H7 (cell line): ENCODE data around the gene SH3D19. TPM values are rescaled to one million over a fixed set of nuclear protein-coding genes. Genes with fewer than 3 reads are reported as not detected.

Source experiments
- DNase-seq: peaks from one replicate; pipeline ENCODE4 v3.0.0; 2012
- H3K27me3 ChIP-seq: 2 replicates; pipeline ENCODE4 v1.6.0; 2011; ENCODE audit warnings: mild to moderate bottlenecking, low read length; ENCODE audit not compliant: control insufficient read depth, insufficient read depth
- H3K36me3 ChIP-seq: replicated peaks from 2 replicates; pipeline ENCODE4 v1.5.1; 2011; ENCODE audit warnings: low read length; ENCODE audit not compliant: control insufficient read depth, insufficient read depth
- H3K4me3 ChIP-seq: 2 replicates; pipeline ENCODE4 v1.5.1; 2011; ENCODE audit warnings: low read depth, mild to moderate bottlenecking, control low read depth, low read length, moderate library complexity; ENCODE audit not compliant: insufficient read depth
- total RNA-seq: library from RNA; depleted of rRNA; stranded (reverse); fragments of >200 nt; shearing (Covaris generic); gene quantifications from 2 replicates; pipeline ENCODE4 v1.2.3, GENCODE V29; 2014

SH3D19 gene
- total RNA-seq, 1 experiment from 2014 or later, result 24.8 TPM

GRCh38 chr4:151165205-151166000, 160.0 kb downstream of the SH3D19 start:
- peaks cover 3% of the 10 kb centered on the region for H3K36me3 ChIP-seq
- no peak for DNase-seq
- H3K27me3 ChIP-seq, result no peaks in the 10 kb centered on the region
- H3K4me3 ChIP-seq, result no peak overlapping the region

GRCh38 chr4:151163855-151164254, 161.6 kb downstream of the SH3D19 start:
- H3K27me3 ChIP-seq, result no peaks in the 10 kb centered on the region
- H3K4me3 ChIP-seq, result no peak overlapping the region

DNA sequence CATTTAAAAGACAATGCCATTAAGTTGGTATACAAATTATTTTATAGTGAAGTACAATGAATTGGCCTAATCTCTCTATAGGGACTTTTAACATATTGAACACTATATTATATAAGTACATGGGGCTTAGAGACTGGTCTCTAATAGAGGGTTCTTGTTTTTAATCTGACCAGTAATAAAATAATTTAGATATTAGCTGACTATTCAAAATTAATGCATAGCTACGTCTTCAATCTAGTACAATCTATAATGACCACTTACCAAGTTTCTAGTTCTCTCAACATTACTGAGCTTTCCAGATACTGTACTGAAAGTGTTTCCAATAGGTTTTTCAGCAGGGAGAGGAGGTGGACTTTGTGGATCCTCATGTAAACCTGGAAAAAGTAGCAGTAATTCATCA, 166.4 kb downstream of the SH3D19 start:
- no peak overlapping the region for H3K4me3 ChIP-seq
- DNase-seq, result no peak
- H3K27me3 ChIP-seq, result no peaks in the 10 kb centered on the region
- H3K36me3 ChIP-seq, result peaks cover 2% of the 10 kb centered on the region; the same call in 1 of the 2 replicates

More at GRCh38 chr4:151163855-151164254, 161.6 kb downstream of the SH3D19 start:
- no peak for DNase-seq
- H3K36me3 ChIP-seq, result peaks cover 3% of the 10 kb centered on the region

- DNase-seq, result no peak
- H3K4me3 ChIP-seq, result no peak overlapping the region
- H3K27me3 ChIP-seq, result no peaks in the 10 kb centered on the region
- no peaks in the 10 kb centered on the region; the same call in 1 of the 2 replicates for H3K36me3 ChIP-seq
Observed at GRCh38 chr4:151157543-151157942, 167.9 kb downstream of the SH3D19 start.

DNA sequence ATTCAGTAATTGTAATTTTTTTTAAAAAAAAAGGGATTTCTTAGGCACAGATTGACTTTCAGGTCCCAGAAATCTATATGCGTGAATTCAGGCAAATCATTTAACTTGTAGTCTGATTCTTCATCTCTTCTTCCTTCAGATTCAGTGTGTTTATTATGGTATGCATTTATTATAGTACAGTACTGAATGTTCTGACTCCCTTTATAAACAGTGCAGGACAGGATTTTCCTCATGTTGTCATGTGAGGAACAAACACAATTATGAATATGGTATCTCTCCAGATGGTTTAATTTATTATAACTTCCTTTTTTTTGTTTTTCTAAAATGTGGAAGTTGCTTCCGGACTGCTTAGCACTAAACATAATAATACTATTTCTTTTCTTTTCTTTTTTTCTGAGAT, 171.8 kb downstream of the SH3D19 start:
- no peaks in the 10 kb centered on the region; the same call in none of the 2 replicates for H3K36me3 ChIP-seq
- no peak for DNase-seq
- H3K27me3 ChIP-seq, result no peaks in the 10 kb centered on the region
- H3K4me3 ChIP-seq, result no peak overlapping the region

DNA sequence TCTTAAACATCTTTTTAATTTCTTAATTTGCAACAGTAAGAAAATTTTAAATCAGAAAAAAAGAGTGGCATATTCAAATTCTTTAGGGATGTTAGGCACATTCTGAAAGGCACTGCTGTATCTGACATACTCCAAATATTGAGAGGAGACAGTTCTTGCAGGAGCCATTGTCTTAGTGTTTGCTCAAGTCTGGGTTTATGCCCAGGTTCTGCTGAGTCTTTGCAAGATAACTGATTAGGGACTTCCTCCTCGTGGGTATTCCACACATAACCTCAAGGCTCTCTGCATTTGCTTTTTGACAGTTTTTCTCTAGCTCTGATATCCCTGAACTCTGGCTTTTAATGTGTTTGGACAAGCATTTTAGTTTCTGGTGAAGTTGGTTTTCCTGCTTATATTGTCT, 173.4 kb downstream of the SH3D19 start:
- H3K27me3 ChIP-seq, result no peaks in the 10 kb centered on the region
- H3K36me3 ChIP-seq, result no peaks in the 10 kb centered on the region; the same call in none of the 2 replicates
- no peak for DNase-seq
- H3K4me3 ChIP-seq, result no peak overlapping the region

DNA sequence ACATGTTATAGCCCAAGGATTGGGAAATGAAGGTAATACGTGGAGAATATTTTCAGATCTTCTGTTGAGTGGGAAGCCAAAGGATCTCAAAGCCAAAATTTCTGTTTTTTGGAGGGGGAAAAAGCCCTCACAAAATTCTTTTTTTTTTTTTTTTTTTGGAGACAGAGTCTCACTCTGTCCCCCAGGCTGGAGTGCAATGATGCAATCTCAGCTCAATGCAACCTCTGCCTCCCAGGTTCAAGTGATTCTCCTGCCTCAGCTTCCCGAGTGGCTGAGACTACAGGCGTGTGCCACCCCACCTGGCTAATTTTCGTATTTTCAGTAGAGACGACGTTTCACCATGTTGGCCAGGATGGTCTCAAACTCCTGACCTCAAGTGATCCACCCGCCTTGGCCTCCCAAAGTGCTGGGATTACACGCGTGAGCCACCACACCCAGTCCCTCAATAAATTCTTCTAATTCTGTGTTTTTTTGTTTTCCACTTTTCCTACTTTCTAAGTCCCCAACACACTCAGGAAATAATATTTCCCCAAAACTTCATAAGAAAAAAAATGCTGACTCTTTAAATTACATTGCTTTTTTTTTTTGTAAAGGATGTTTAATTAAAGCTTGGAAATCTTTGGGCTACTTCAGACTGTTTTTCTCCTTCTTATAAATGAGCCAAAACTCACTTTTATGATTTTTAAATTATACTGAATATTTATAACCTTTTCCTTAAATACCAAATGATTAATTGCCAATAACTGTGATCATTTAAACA, 174.4 kb downstream of the SH3D19 start:
- Histone ChIP-seq H3K4me3 (no peak overlapping the region), H3K36me3 (no peaks in the 10 kb centered on the region; the same call in none of the 2 replicates), H3K27me3 (no peaks in the 10 kb centered on the region)
- DNase-seq, result no peak

- H3K36me3 ChIP-seq, result peaks cover 6% of the 10 kb centered on the region
- no peaks in the 10 kb centered on the region for H3K27me3 ChIP-seq
- no peak for DNase-seq
- no peak overlapping the region for H3K4me3 ChIP-seq
Observed at GRCh38 chr4:151148261-151148660, 177.1 kb downstream of the SH3D19 start.

- no peak for DNase-seq
- peaks cover 8% of the 10 kb centered on the region for H3K36me3 ChIP-seq
- no peak overlapping the region for H3K4me3 ChIP-seq
Observed at GRCh38 chr4:151147000-151147399, 178.4 kb downstream of the SH3D19 start.

GRCh38 chr4:151144329-151145072, 180.9 kb downstream of the SH3D19 start:
- Histone ChIP-seq H3K27me3 (no peaks in the 10 kb centered on the region), H3K4me3 (no peak overlapping the region), H3K36me3 (peaks cover 9% of the 10 kb centered on the region)
- no peak for DNase-seq

More at GRCh38 chr4:151147000-151147399, 178.4 kb downstream of the SH3D19 start:
- H3K27me3 ChIP-seq, result no peaks in the 10 kb centered on the region

GRCh38 chr4:151143811-151144210, 181.6 kb downstream of the SH3D19 start:
- DNase-seq, result no peak
- Histone ChIP-seq H3K4me3 (no peak overlapping the region), H3K27me3 (no peaks in the 10 kb centered on the region), H3K36me3 (peaks cover 11% of the 10 kb centered on the region)

- Histone ChIP-seq H3K4me3 (no peak overlapping the region), H3K36me3 (peaks cover 11% of the 10 kb centered on the region), H3K27me3 (no peaks in the 10 kb centered on the region)
- no peak for DNase-seq
Observed at GRCh38 chr4:151143162-151143561, 182.2 kb downstream of the SH3D19 start.

DNA sequence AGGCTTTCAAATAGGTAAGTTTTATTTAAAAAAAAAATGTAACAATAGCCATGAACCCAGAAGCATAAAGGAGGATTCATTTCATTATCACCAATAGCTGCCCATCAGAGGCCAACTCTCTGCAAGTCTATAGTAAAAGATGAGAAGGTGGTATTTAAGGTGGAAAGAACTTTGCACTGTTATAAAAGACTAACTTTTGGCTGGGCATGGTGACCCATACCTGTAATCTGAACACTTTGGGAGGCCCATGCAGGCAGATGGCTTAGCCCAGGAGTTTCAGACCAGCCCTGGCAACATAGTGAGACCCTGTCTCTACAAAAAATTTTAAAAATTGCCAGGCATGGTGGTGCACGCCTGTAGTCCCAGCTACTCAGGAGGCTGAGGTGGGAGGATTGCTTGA, 182.6 kb downstream of the SH3D19 start:
- peaks cover 11% of the 10 kb centered on the region for H3K36me3 ChIP-seq
- H3K4me3 ChIP-seq, result no peak overlapping the region
- no peak for DNase-seq
- H3K27me3 ChIP-seq, result no peaks in the 10 kb centered on the region

DNA sequence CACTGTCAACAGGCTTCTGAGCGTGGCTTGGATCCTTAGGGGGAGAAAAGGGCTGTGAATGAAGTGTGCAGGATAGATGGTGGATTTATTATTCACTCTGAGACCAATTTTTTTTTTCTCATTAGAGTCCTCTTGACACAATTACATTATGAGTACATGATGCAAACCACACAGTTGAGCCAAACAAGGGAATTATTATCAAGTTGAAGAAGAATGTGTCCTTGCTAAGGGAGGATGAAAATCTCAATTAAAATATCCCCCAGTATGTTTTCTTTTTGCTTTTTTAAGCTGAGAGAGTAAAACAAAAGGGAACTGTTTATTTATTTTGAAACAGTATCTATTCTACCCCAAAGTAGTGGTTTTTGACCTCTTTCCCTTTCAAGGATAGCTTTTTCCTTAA, 185.6 kb downstream of the SH3D19 start:
- no peak for DNase-seq
- Histone ChIP-seq H3K27me3 (no peaks in the 10 kb centered on the region), H3K4me3 (no peak overlapping the region), H3K36me3 (peaks cover 9% of the 10 kb centered on the region)
